Liver (tissue), 9 donors: ENCODE data around the gene TRIM6. TPM values are rescaled to one million over a fixed set of nuclear protein-coding genes. Genes with fewer than 3 reads are reported as not detected.

Experiments used
- DNase-seq: peaks from one replicate; pipeline ENCODE4 v3.0.0-alpha.2; 2017; ENCODE audit warnings: low spot score
- H3K27ac ChIP-seq, 2 donors: one replicate each; pipeline ENCODE4 v1.7.0; 2013; ENCODE audit warnings: inconsistent platforms in 2 of 2, low read length in 2 of 2, control low read depth in 1 of 2, low read depth in 1 of 2, mild to moderate bottlenecking in 1 of 2
- H3K27me3 ChIP-seq, 4 donors: one replicate each; pipeline versions ENCODE4 v1.6.1 to v1.7.0; 2013; ENCODE audit warnings: low read length in 3 of 4, inconsistent platforms in 1 of 4, mild to moderate bottlenecking in 1 of 4, moderate library complexity in 1 of 4; ENCODE audit not compliant: control insufficient read depth in 4 of 4, insufficient read depth in 4 of 4
- H3K36me3 ChIP-seq, 4 donors: one replicate each; pipeline versions ENCODE4 v1.6.1 to v1.7.0; 2013; ENCODE audit warnings: low read length in 3 of 4, mild to moderate bottlenecking in 3 of 4, low read depth in 1 of 4, moderate library complexity in 1 of 4; ENCODE audit not compliant: control insufficient read depth in 4 of 4, insufficient read depth in 3 of 4
- H3K4me1 ChIP-seq, 4 donors: one replicate each; pipeline versions ENCODE4 v1.6.1 to v1.7.0; 2013; ENCODE audit warnings: low read length in 3 of 4, mild to moderate bottlenecking in 3 of 4, moderate library complexity in 1 of 4; ENCODE audit not compliant: control insufficient read depth in 4 of 4, insufficient read depth in 4 of 4
- H3K4me3 ChIP-seq, 3 donors: one replicate each; pipeline versions ENCODE4 v1.6.1 to v1.7.0; 2013; ENCODE audit warnings: low read length in 3 of 3, control low read depth in 1 of 3, low read depth in 1 of 3, mild to moderate bottlenecking in 1 of 3
- H3K9ac ChIP-seq, 2 donors: one replicate each; pipeline ENCODE4 v1.7.0; 2013; ENCODE audit warnings: low read length in 2 of 2, mild to moderate bottlenecking in 2 of 2, moderate library complexity in 2 of 2, control low read depth in 1 of 2, low read depth in 1 of 2
- H3K9me3 ChIP-seq, 4 donors: one replicate each; pipeline versions ENCODE4 v1.6.1 to v1.7.0; 2013; ENCODE audit warnings: low read length in 3 of 4; ENCODE audit not compliant: control insufficient read depth in 4 of 4
- EGR1 ChIP-seq, 2 donors: IDR thresholded peaks; 2 replicates each; pipeline ENCODE4 v1.6.1; 2016 to 2018; ENCODE audit warnings: antibody characterized with exemption in 2 of 2, low read depth in 2 of 2
- FOXA2 ChIP-seq: IDR thresholded peaks from 2 replicates; pipeline ENCODE4 v1.6.1; 2016; ENCODE audit warnings: antibody characterized with exemption
- GABPA ChIP-seq, 2 donors: IDR thresholded peaks in 1 of 2; conservative IDR thresholded peaks in 1 of 2; 2 replicates each; pipeline ENCODE4 v1.6.1; 2016; ENCODE audit warnings: antibody characterized with exemption in 2 of 2, mild to moderate bottlenecking in 1 of 2, moderate library complexity in 1 of 2
- HNF4A ChIP-seq, 2 donors: conservative IDR thresholded peaks; 2 replicates each; pipeline ENCODE4 v1.6.1; 2016; ENCODE audit warnings: antibody characterized with exemption in 2 of 2, mild to moderate bottlenecking in 2 of 2
- HNF4G ChIP-seq: IDR thresholded peaks from 2 replicates; pipeline ENCODE4 v1.6.1; 2016; ENCODE audit warnings: antibody characterized with exemption
- MAX ChIP-seq: IDR thresholded peaks from 2 replicates; pipeline ENCODE4 v1.6.1; 2016; ENCODE audit warnings: antibody characterized with exemption
- NR2F2 ChIP-seq: IDR thresholded peaks from 2 replicates; pipeline ENCODE4 v1.6.1; 2016; ENCODE audit warnings: antibody characterized with exemption
- RAD21 ChIP-seq, 2 donors: IDR thresholded peaks; 2 replicates each; pipeline ENCODE4 v1.6.1; 2016; ENCODE audit warnings: antibody characterized with exemption in 2 of 2, mild to moderate bottlenecking in 2 of 2
- REST ChIP-seq: IDR thresholded peaks from 2 replicates; pipeline ENCODE4 v1.6.1; 2016; ENCODE audit warnings: antibody characterized with exemption, mild to moderate bottlenecking
- RXRA ChIP-seq, 2 donors: IDR thresholded peaks; 2 replicates each; pipeline ENCODE4 v1.6.1; 2017 to 2018; ENCODE audit warnings: antibody characterized with exemption in 2 of 2, mild to moderate bottlenecking in 1 of 2
- TAF1 ChIP-seq: conservative IDR thresholded peaks from 2 replicates; pipeline ENCODE4 v1.6.1; 2016; ENCODE audit warnings: antibody characterized with exemption, mild to moderate bottlenecking
- YY1 ChIP-seq: IDR thresholded peaks from 2 replicates; pipeline ENCODE4 v1.6.1; 2016; ENCODE audit warnings: antibody characterized with exemption, mild to moderate bottlenecking
- WGBS: extraction: QIAGEN DNeasy Blood & Tissue Kit; methylation state at CpG from one replicate; pipeline ENCODE4 v1.1.7; 2013; 5-methylcytosine and 5-hydroxymethylcytosine counted together
- polyA plus RNA-seq, 2 donors: library from polyadenylated mRNA; stranded (reverse) in 1 of 2; unstranded in 1 of 2; fragments of 200-250 nt in 1 of 2; fragments of >200 nt in 1 of 2; fragmentation: Nextera tagmentation in 1 of 2; extraction: Ambion mirVana in 1 of 2; gene quantifications; one replicate each; pipeline versions ENCODE4 v1.2.1 to v1.2.3, GENCODE V29; 2013 to 2015
- total RNA-seq, 2 donors: library from RNA; depleted of rRNA; stranded (reverse); fragments of >200 nt; gene quantifications; one replicate each; pipeline ENCODE4 v1.2.3, GENCODE V29; 2014
- TF ChIP-seq, protein P1 (sequence below): IDR thresholded peaks from 2 replicates; pipeline ENCODE4 v1.6.1; 2016; ENCODE audit warnings: antibody characterized with exemption
- TF ChIP-seq, protein P2 (sequence below): fragments of 150-350 bp; IDR thresholded peaks from 2 replicates; pipeline ENCODE4 v1.5.1; 2017; ENCODE audit warnings: improper control_type of control experiment, low read depth, low read length; ENCODE audit not compliant: missing input control
- TF ChIP-seq, protein P3 (sequence below): IDR thresholded peaks from 2 replicates; pipeline ENCODE4 v1.6.1; 2016; ENCODE audit warnings: antibody characterized with exemption
- donor health status: healthy.
- donor health status: healthy.
- donor health status: healthy.
- donor health status: healthy.
- donor health status: healthy.

Gene TRIM6
- total and polyA plus RNA-seq, 4 donors: 0.39 to 5.3 (median 0.58) TPM

DNA sequence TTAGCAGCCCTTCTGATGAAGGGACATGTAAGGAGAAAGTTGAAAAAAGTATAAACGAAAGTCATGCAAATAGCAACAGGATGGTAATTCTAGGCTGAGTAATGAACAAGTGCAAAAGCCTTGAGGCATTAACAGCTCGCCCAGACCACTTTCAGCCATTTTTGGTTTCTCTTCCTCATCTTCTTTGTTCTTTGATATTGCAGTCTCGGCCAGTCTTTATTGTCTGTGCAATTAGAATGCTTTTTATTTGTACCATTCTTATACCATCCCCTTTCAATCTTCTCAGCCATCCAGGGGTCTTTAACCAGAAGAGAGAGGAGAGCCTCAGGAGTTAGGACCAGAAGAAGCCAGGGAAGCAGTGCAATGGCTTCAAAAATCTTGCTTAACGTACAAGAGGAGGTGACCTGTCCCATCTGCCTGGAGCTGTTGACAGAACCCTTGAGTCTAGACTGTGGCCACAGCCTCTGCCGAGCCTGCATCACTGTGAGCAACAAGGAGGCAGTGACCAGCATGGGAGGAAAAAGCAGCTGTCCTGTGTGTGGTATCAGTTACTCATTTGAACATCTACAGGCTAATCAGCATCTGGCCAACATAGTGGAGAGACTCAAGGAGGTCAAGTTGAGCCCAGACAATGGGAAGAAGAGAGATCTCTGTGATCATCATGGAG lies 35.7 kb downstream of the TRIM6 start:
- DNase-seq: no peak
- Histone ChIP-seq H3K9ac (no peak overlapping the region), H3K36me3 (peaks cover 0 to 14% (median 12%) of the 10 kb centered on the region in 4 donors), H3K9me3 (no peaks in the 10 kb centered on the region), H3K27me3 (no peaks in the 10 kb centered on the region), H3K4me3 (no peak overlapping the region), H3K4me1 (no peaks in the 10 kb centered on the region), H3K27ac (no peak overlapping the region)
- TF ChIP-seq HNF4G (no peak), GABPA (IDR thresholded peaks at IDR 0.05 in 1 of 2, conservative IDR thresholded peaks at IDR 0.05 in 1 of 2) (no peak), FOXA2 (no peak), TAF1 (no peak), MAX (no peak)
- TF ChIP-seq, protein P1, sequence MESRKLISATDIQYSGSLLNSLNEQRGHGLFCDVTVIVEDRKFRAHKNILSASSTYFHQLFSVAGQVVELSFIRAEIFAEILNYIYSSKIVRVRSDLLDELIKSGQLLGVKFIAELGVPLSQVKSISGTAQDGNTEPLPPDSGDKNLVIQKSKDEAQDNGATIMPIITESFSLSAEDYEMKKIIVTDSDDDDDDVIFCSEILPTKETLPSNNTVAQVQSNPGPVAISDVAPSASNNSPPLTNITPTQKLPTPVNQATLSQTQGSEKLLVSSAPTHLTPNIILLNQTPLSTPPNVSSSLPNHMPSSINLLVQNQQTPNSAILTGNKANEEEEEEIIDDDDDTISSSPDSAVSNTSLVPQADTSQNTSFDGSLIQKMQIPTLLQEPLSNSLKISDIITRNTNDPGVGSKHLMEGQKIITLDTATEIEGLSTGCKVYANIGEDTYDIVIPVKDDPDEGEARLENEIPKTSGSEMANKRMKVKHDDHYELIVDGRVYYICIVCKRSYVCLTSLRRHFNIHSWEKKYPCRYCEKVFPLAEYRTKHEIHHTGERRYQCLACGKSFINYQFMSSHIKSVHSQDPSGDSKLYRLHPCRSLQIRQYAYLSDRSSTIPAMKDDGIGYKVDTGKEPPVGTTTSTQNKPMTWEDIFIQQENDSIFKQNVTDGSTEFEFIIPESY: no peak
- WGBS: 90% methylated on average over 5 of the region's 5 CpGs

GRCh38 chr11:5639953-5640352 lies 43.5 kb downstream of the TRIM6 start:
- H3K27ac ChIP-seq: no peak overlapping the region
- peaks cover 3 to 28% (median 17%) of the 10 kb centered on the region in 4 donors for H3K36me3 ChIP-seq
- H3K4me3 ChIP-seq: no peak overlapping the region
- DNase-seq: no peak
- no peak overlapping the region for H3K9ac ChIP-seq
- no peaks in the 10 kb centered on the region for H3K9me3 ChIP-seq
- H3K27me3 ChIP-seq: no peaks in the 10 kb centered on the region
- TF ChIP-seq TAF1: no peak
- TF ChIP-seq RAD21 (IDR thresholded peaks at IDR 0.05): no peak
- no peak for TF ChIP-seq NR2F2
- no peak for TF ChIP-seq REST
- TF ChIP-seq HNF4G: no peak
- no peak for TF ChIP-seq RXRA (IDR thresholded peaks at IDR 0.05)
- TF ChIP-seq GABPA (IDR thresholded peaks at IDR 0.05 in 1 of 2, conservative IDR thresholded peaks at IDR 0.05 in 1 of 2): no peak
- TF ChIP-seq HNF4A (conservative IDR thresholded peaks at IDR 0.05): no peak
- TF ChIP-seq, protein P2, sequence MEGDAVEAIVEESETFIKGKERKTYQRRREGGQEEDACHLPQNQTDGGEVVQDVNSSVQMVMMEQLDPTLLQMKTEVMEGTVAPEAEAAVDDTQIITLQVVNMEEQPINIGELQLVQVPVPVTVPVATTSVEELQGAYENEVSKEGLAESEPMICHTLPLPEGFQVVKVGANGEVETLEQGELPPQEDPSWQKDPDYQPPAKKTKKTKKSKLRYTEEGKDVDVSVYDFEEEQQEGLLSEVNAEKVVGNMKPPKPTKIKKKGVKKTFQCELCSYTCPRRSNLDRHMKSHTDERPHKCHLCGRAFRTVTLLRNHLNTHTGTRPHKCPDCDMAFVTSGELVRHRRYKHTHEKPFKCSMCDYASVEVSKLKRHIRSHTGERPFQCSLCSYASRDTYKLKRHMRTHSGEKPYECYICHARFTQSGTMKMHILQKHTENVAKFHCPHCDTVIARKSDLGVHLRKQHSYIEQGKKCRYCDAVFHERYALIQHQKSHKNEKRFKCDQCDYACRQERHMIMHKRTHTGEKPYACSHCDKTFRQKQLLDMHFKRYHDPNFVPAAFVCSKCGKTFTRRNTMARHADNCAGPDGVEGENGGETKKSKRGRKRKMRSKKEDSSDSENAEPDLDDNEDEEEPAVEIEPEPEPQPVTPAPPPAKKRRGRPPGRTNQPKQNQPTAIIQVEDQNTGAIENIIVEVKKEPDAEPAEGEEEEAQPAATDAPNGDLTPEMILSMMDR: no peak
- TF ChIP-seq EGR1 (IDR thresholded peaks at IDR 0.05; ENCODE audit: low read depth in 2 of 2): no peak
- TF ChIP-seq YY1: no peak
- TF ChIP-seq, protein P3, sequence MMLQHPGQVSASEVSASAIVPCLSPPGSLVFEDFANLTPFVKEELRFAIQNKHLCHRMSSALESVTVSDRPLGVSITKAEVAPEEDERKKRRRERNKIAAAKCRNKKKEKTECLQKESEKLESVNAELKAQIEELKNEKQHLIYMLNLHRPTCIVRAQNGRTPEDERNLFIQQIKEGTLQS: no peak
- no peaks in the 10 kb centered on the region for H3K4me1 ChIP-seq
- WGBS: 94% methylated on average over 1 of the region's 1 CpG
